Measurements from ENCODE around the gene ALG2. TPM values are rescaled to one million over a fixed set of nuclear protein-coding genes. Genes with fewer than 3 reads are reported as not detected.

ALG2 gene
- polyA plus RNA-seq, 1 of the 3 experiments (the other 2 are of a cell fraction): 31.6 TPM

GRCh38 chr9:99249619-99250018 is 27.9 kb upstream of the ALG2 start:
- H3K9me3 ChIP-seq: no peaks in the 10 kb centered on the region
- no peaks in the 10 kb centered on the region for H3K79me2 ChIP-seq (ENCODE audit: insufficient read depth)
- H3K9ac ChIP-seq: no peak overlapping the region
- ChIA-PET POLR2A (no interaction called here), CTCF (no interaction called here)
- H3K9me2 ChIP-seq: no peaks in the 10 kb centered on the region
- no peak for DNase-seq
- H3K4me2 ChIP-seq: no peak overlapping the region
- H3K4me1 ChIP-seq (ENCODE audit: control insufficient read depth in 1 of 2, insufficient read depth in 2 of 2, low read depth in 1 of 2, low read length in 1 of 2): no peaks in the 10 kb centered on the region
- H2AFZ ChIP-seq (ENCODE audit: low read depth): no peak overlapping the region
- H3F3A ChIP-seq (replicated peaks; ENCODE audit: insufficient read depth): no peaks in the 10 kb centered on the region
- H3K27ac ChIP-seq (ENCODE audit: low read depth in 2 of 2, low read length in 1 of 2): no peak overlapping the region
- TF ChIP-seq USF1 (IDR thresholded peaks at IDR 0.05; ENCODE audit: borderline replicate concordance, low read depth): no peak
- no peak for TF ChIP-seq POLR2AphosphoS5 (IDR thresholded peaks at IDR 0.05; ENCODE audit: low read depth, low read length)
- TF ChIP-seq TCF12 (IDR thresholded peaks at IDR 0.05): no peak
- no peak for TF ChIP-seq REST (IDR thresholded peaks at IDR 0.05; ENCODE audit: low read depth, low read length)
- no peak for TF ChIP-seq RFX5 (IDR thresholded peaks at IDR 0.05; ENCODE audit: low read length)
- TF ChIP-seq GATA2 (CRISPR knock-in tag; IDR thresholded peaks at IDR 0.05): no peak
- no peak for TF ChIP-seq TEAD4 (IDR thresholded peaks at IDR 0.05; ENCODE audit: borderline replicate concordance, insufficient read depth)
- no peak for TF ChIP-seq FOXJ3 (CRISPR knock-in tag; IDR thresholded peaks at IDR 0.05)
- no peak for TF ChIP-seq ZBTB33 (IDR thresholded peaks at IDR 0.05; ENCODE audit: borderline replicate concordance, low read depth)
- no peak for TF ChIP-seq MAX (IDR thresholded peaks at IDR 0.05; ENCODE audit: low read depth)
- TF ChIP-seq IRF3 (IDR thresholded peaks at IDR 0.05; ENCODE audit: low read depth, low read length): no peak
- no peak for TF ChIP-seq MEF2A (IDR thresholded peaks at IDR 0.05; ENCODE audit: borderline replicate concordance, low read depth)
- H4K20me1 ChIP-seq (ENCODE audit: insufficient read depth): no peaks in the 10 kb centered on the region
- H3K4me3 ChIP-seq (ENCODE audit: low read depth in 2 of 2, low read length in 1 of 2): no peak overlapping the region
- no peaks in the 10 kb centered on the region for H3K36me3 ChIP-seq (replicated peaks in 1 of 2; ENCODE audit: control insufficient read depth in 1 of 2, insufficient read depth in 2 of 2, low read length in 1 of 2)
- no peaks in the 10 kb centered on the region for H3K27me3 ChIP-seq (ENCODE audit: insufficient read depth)
